Body of pancreas (tissue), 4 donors: ENCODE data around the gene SERAC1.

Experiments used
- POLR2A ChIP-seq, 3 donors: fragments of 450-650 bp; IDR thresholded peaks; one replicate each; pipeline ENCODE4 v1.6.1; 2016; ENCODE audit warnings: antibody characterized with exemption in 3 of 3, mild to moderate bottlenecking in 2 of 3
- TF ChIP-seq, protein P1 (sequence below), 7 experiments: fragments of 450-650 bp in 4 of 7; fragments of 200-600 bp in 3 of 7; sonication (generic) in 3 of 7; IDR thresholded peaks; one replicate each; pipeline ENCODE4 v1.5.1; 2016 to 2019; ENCODE audit warnings: antibody characterized with exemption in 7 of 7

DNA sequence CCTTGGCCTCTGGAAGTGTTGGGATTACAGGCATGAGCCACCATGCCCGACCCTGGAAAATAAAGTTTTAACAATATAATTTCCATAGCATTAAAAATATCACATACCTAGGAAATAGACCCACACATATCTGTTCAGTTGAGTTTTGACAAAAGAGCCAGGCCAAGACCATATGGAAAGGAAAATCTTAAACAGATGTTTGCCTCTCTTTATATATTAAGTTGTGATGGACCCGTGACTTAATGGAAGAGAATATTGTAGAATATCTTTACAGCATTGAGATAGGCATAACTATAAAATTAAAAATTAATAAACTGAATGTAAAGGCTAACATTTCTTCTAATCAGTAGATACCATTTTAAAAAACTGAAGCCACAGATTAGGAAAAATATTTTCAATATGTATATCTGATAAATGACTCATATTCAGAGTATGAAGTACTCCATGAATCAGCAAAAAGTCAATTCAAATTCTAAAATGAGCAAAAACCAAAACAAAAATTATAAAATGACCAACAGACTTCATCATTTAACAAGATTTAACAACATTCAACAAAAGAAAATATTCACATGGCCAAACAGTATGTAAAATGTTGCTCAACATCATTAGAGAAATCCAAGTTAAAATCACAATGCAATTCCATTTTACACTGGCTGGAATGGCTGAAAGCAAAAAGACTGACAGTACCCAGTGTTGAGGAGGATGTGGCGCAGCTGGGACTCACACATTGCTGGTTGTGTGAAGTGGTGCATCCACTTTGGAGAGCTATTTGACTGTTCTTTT, 43.4 kb upstream of the SERAC1 start:
- TF ChIP-seq, protein P1, sequence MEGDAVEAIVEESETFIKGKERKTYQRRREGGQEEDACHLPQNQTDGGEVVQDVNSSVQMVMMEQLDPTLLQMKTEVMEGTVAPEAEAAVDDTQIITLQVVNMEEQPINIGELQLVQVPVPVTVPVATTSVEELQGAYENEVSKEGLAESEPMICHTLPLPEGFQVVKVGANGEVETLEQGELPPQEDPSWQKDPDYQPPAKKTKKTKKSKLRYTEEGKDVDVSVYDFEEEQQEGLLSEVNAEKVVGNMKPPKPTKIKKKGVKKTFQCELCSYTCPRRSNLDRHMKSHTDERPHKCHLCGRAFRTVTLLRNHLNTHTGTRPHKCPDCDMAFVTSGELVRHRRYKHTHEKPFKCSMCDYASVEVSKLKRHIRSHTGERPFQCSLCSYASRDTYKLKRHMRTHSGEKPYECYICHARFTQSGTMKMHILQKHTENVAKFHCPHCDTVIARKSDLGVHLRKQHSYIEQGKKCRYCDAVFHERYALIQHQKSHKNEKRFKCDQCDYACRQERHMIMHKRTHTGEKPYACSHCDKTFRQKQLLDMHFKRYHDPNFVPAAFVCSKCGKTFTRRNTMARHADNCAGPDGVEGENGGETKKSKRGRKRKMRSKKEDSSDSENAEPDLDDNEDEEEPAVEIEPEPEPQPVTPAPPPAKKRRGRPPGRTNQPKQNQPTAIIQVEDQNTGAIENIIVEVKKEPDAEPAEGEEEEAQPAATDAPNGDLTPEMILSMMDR (IDR thresholded peaks at IDR 0.05) = no peak
- no peak for TF ChIP-seq POLR2A (IDR thresholded peaks at IDR 0.05)
